ENCODE data around the gene HNRNPAB.

Gene HNRNPAB

DNA sequence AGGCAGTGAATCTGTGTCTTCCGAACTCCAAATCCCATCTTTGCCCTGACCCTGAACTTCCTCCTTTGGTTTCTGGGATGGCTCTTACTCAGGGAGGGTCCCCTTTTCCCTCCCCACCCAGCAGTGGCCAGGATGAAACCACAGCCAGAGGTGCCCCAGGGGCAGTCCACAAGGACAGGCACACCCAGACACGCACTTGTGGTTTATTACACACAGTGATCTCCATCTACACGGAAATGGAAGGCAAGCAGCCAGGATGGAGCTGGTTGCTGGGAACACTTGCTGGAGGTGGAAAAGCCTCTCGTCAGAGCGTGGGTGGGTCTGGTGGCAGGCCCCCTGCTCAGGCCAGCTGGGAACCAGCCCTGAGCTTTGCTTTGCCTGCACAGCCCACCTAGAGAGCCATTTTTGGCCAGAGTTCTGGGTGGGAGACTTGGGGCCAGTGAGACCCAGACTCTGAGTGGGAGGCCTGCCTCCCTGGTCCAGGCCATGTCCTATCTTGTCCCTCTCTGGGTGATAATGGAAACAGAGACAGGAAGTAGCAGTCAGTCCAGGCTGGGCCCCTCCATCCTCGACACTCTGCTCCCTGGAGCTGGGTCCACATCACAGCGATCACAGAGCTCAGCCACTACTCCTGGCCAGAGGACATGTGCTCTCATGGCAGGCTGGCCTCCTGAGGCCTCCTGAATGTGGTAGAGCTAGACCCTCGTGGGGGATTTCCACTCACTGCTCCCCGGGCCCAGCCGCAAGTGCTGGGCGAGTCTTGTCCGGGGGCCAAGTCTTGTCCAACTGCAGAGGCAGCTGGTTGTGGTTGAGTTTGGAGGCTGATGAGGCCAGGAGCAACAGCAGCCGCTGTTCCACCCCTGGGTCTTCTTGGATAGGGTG lies 33.3 kb downstream of the HNRNPAB start:
- ChIA-PET CTCF (interaction anchor here (0.6 to 1.0 kb wide), 2 partner anchors 175 to 602 kb away, joined by 3 read pairs; no protein-coding TSS in a partner anchor), POLR2A (no interaction called here)
- H3K4me1 ChIP-seq (ENCODE audit: control insufficient read depth, insufficient read depth, low read length): no peaks in the 10 kb centered on the region
- TF ChIP-seq GLIS1 (tag by site-specific recombination; IDR thresholded peaks at IDR 0.05) (peak; percentile 54), EGR2 (tag by site-specific recombination; IDR thresholded peaks at IDR 0.05; ENCODE audit: low read depth) (no peak), ZFHX2 (tag by site-specific recombination; conservative IDR thresholded peaks at IDR 0.05) (peak; percentile 55), ZBTB26 (tag by site-specific recombination; optimal IDR thresholded peaks at IDR 0.05) (no peak)
- no peaks in the 10 kb centered on the region for H3K9me3 ChIP-seq (ENCODE audit: control insufficient read depth, insufficient read depth, low read depth, low read length)
- no peaks in the 10 kb centered on the region for H3K36me3 ChIP-seq (ENCODE audit: control insufficient read depth in 2 of 2, insufficient read depth in 1 of 2, low read length in 2 of 2)
- no peak overlapping the region for H3K4me3 ChIP-seq (ENCODE audit: low read depth, low read length)
- no peak overlapping the region for H3K27ac ChIP-seq (ENCODE audit: extremely low read depth, low read depth, low read length)

DNA sequence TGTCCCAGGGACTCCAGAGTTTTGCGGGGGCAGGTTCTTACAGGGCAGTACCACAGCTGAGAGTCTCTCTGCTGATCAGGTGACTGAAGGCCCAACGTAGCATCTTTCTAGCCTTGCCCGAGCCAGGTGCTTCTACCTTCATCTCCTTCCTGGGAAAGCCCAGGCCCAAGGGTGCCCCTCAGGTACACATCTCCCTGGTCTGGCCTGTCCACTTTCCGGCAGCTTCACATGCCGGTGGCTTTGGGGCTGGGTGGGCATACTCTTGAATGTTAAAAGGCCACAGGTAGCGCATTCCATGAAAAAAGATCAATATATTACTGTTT lies 33.9 kb downstream of the HNRNPAB start:
- Histone ChIP-seq H3K36me3 (ENCODE audit: control insufficient read depth in 2 of 2, insufficient read depth in 1 of 2, low read length in 2 of 2) (no peaks in the 10 kb centered on the region), H3K9me3 (ENCODE audit: control insufficient read depth, insufficient read depth, low read depth, low read length) (no peaks in the 10 kb centered on the region), H3K4me3 (ENCODE audit: low read depth, low read length) (no peak overlapping the region), H3K27ac (ENCODE audit: extremely low read depth, low read depth, low read length) (no peak overlapping the region), H3K4me1 (ENCODE audit: control insufficient read depth, insufficient read depth, low read length) (no peaks in the 10 kb centered on the region)
- CTCF ChIA-PET: interaction anchor here (0.8 kb wide), 1 partner anchor 40 kb away, joined by 3 read pairs; no protein-coding TSS in a partner anchor
- POLR2A ChIA-PET: no interaction called here
- TF ChIP-seq YY2 (tag by site-specific recombination; IDR thresholded peaks at IDR 0.05): no peak
- no peak for TF ChIP-seq HOXD13 (CRISPR knock-in tag; IDR thresholded peaks at IDR 0.05; ENCODE audit: borderline replicate concordance)
- TF ChIP-seq, protein P1, sequence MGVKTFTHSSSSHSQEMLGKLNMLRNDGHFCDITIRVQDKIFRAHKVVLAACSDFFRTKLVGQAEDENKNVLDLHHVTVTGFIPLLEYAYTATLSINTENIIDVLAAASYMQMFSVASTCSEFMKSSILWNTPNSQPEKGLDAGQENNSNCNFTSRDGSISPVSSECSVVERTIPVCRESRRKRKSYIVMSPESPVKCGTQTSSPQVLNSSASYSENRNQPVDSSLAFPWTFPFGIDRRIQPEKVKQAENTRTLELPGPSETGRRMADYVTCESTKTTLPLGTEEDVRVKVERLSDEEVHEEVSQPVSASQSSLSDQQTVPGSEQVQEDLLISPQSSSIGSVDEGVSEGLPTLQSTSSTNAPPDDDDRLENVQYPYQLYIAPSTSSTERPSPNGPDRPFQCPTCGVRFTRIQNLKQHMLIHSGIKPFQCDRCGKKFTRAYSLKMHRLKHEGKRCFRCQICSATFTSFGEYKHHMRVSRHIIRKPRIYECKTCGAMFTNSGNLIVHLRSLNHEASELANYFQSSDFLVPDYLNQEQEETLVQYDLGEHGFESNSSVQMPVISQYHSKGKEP (tag by site-specific recombination; IDR thresholded peaks at IDR 0.05): no peak
- TF ChIP-seq ZNF501 (tag by site-specific recombination; IDR thresholded peaks at IDR 0.05): no peak
- TF ChIP-seq ZNF2 (tag by site-specific recombination; IDR thresholded peaks at IDR 0.05): no peak
- TF ChIP-seq GLI4 (tag by site-specific recombination; IDR thresholded peaks at IDR 0.05): no peak
- TF ChIP-seq, protein P2, sequence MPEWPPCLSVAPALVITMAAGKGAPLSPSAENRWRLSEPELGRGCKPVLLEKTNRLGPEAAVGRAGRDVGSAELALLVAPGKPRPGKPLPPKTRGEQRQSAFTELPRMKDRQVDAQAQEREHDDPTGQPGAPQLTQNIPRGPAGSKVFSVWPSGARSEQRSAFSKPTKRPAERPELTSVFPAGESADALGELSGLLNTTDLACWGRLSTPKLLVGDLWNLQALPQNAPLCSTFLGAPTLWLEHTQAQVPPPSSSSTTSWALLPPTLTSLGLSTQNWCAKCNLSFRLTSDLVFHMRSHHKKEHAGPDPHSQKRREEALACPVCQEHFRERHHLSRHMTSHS (tag by site-specific recombination; IDR thresholded peaks at IDR 0.05): no peak
- TF ChIP-seq ZNF157 (tag by site-specific recombination; IDR thresholded peaks at IDR 0.05): no peak
- no peak for TF ChIP-seq ZBTB17 (tag by site-specific recombination; IDR thresholded peaks at IDR 0.05)
- no peak for TF ChIP-seq KLF16 (tag by site-specific recombination; IDR thresholded peaks at IDR 0.05)

DNA sequence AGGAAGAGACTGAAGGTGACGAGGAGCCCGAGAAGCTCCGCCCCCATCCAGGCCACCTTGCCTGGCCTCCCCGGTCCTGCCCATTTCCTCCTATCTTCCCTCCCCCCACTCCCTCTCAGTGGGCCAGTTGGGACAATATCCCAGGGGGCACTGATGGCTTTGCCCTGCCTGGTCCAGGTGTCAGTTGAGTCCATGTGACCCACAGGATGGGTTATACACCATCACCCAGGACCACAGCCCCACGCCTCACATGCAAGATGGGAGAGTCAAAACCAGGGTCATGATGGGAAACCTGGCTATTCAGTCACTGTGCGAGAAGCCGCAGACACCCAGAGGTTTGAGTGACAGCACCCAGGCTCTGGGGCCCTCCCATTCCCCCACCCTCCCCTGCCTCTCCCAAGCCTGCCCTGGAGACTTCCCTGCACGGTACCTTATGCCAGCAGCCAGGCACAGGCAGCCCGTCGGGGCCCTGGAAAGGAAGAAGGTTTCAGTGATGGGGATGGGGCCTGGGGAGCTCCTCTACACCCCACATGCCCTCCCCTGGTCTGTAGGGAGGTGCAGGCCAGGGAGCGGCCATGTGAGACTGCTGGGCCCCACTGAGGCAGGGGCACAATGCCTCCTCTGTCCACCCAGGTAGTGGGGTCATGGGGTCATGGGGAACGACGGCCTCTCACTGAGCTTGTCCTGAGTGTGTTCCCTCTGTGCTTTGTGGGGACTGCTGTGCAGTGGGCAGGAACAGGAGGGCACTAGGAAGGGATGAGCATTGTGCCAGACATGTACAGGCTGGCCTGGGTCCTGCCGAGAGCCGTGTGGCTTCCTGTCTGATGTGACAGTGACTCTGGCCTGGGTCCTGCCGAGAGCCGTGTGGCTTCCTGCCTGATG lies 34.6 kb downstream of the HNRNPAB start:
- CTCF ChIA-PET: interaction anchor here (0.8 kb wide), 1 partner anchor 40 kb away, joined by 3 read pairs; no protein-coding TSS in a partner anchor
- H3K9me3 ChIP-seq (ENCODE audit: control insufficient read depth, insufficient read depth, low read depth, low read length): no peaks in the 10 kb centered on the region
- H3K4me1 ChIP-seq (ENCODE audit: control insufficient read depth, insufficient read depth, low read length): no peaks in the 10 kb centered on the region
- H3K4me3 ChIP-seq (ENCODE audit: low read depth, low read length): no peak overlapping the region
- TF ChIP-seq ZNF394 (tag by site-specific recombination; IDR thresholded peaks at IDR 0.05; ENCODE audit: borderline replicate concordance): no peak
- no peak for TF ChIP-seq ZNF10 (tag by site-specific recombination; IDR thresholded peaks at IDR 0.05)
- TF ChIP-seq ZNF423 (tag by site-specific recombination; IDR thresholded peaks at IDR 0.05): no peak
- peak; percentile 43 for TF ChIP-seq ZIC2 (tag by site-specific recombination; IDR thresholded peaks at IDR 0.05)
- H3K36me3 ChIP-seq (ENCODE audit: control insufficient read depth in 2 of 2, insufficient read depth in 1 of 2, low read length in 2 of 2): no peaks in the 10 kb centered on the region
- no peak overlapping the region for H3K27ac ChIP-seq (ENCODE audit: extremely low read depth, low read depth, low read length)
- POLR2A ChIA-PET: no interaction called here

All from HEK293 (cell line).